Heart left ventricle (tissue), 13 donors: ENCODE measurements around the gene MAGI1.

ENCODE experiments used
- POLR2A ChIP-seq, 2 donors: fragments of 450-650 bp; IDR thresholded peaks; one replicate each; pipeline ENCODE4 v1.6.1; 2017; ENCODE audit warnings: antibody characterized with exemption in 2 of 2, mild to moderate bottlenecking in 2 of 2, moderate library complexity in 2 of 2
- TF ChIP-seq, protein P1 (sequence below), 12 donors: fragments of 200-600 bp; sonication (generic) in 4 of 12; IDR thresholded peaks; one replicate each; pipeline versions ENCODE4 v1.5.0 to v1.8.0; 2018 to 2022; ENCODE audit warnings: antibody characterized with exemption in 12 of 12, mild to moderate bottlenecking in 5 of 12
- donor health status: ischemic (EF 13 %, LVEDD 7.1; RV severe dilation, severe dysfunction).
- donor health status: DM: no; HTN: yes; CAD: no.
- donor health status: DM: no; HTN: no; CAD: no.
- donor health status: ischemic (EF 25% LVEDD 6.9; RV normal size, moderate dysfunction).
- donor health status: ischemic (EF 25% LVEDD 5.7; RV mildly dilated, moderate dysfunction).
- donor health status: ischemic (EF 35%, LVEDD 5.7; RV mildly dilated, moderate dysfunction).
- donor health status: nonischemic (EF 11% LVEDD 7.7; RV severe dilation, severe dysfunction).
- donor health status: DM: yes; HTN: yes; CAD: no.
- donor health status: PGD.
- donor health status: ischemic (EF 29% LVEDD 5.4; RV normal size, mild dysfunction).
- donor health status: nonischemic (EF 23%, LVEDD 6.1; RV moderate dilation, normal function).

DNA sequence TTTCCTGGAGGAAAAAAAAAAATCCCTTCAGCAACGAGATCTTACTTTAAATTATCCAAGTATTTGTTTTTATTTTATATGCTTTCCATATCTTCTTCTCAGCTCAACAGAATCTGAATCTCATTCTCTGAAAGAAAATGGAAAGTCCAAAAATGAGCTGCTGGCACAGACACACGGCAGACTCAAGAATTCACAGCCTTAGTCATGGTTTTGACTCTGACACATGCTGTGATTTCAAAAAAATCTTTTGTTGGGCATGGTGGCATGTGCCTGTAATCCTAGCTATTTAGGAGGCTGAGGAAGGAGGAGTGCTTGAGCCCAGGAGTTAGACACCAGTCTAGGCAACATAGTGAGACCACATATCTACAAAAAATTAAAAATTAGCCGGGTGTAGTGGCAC, 565.0 kb downstream of the MAGI1 start:
- no peak for TF ChIP-seq POLR2A (IDR thresholded peaks at IDR 0.05)
- TF ChIP-seq, protein P1, sequence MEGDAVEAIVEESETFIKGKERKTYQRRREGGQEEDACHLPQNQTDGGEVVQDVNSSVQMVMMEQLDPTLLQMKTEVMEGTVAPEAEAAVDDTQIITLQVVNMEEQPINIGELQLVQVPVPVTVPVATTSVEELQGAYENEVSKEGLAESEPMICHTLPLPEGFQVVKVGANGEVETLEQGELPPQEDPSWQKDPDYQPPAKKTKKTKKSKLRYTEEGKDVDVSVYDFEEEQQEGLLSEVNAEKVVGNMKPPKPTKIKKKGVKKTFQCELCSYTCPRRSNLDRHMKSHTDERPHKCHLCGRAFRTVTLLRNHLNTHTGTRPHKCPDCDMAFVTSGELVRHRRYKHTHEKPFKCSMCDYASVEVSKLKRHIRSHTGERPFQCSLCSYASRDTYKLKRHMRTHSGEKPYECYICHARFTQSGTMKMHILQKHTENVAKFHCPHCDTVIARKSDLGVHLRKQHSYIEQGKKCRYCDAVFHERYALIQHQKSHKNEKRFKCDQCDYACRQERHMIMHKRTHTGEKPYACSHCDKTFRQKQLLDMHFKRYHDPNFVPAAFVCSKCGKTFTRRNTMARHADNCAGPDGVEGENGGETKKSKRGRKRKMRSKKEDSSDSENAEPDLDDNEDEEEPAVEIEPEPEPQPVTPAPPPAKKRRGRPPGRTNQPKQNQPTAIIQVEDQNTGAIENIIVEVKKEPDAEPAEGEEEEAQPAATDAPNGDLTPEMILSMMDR (IDR thresholded peaks at IDR 0.05) = no peak
